GM19238 (cell line): ENCODE results near the gene FOXO1.

Experiments
- DNase-seq: peaks from one replicate; pipeline ENCODE4 v3.0.0; 2011; ENCODE audit warnings: low spot score; ENCODE audit not compliant: insufficient read length

Gene FOXO1

DNA sequence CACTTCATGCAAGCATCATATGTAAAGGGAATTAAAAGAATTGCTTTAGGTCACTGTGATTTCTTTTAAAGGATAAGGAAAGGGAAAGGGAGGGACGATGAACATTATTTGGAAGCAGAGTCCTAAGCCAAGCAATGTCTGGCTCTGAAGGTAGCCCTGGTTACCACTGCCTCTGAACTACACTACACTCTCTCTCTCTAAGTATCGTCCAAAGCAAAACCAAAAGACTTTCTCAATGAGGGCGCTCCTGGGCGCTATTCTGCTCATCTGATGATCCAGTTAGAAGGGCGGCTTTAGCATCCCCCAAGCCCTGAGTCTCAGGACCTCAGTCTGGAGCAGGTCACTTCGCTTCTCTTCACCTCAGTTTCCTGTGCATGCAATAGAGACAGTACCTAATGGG lies 26.2 kb downstream of the FOXO1 start:
- no peak for DNase-seq

DNA sequence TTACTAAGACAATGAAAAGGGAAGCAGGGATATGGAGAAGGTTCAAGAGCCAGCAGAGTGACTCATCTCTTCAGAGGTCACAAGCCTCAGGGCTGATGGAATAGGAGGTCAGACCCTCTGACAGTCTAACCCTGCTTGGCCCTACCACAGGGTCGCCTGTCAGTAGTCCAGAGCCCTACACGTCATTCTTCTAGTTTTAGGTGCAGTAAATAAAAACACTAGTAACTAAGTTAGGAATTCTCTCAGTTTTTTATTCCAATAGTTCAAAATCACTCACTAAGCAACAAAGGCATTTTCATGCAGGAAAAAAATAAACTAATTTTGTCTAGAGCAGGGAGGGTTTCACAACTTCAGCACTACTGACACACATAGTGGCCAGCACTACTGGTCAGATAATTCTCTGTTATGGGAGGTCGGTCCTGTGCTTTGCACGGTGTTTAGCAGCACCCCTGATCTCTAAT lies 27.2 kb downstream of the FOXO1 start:
- no peak for DNase-seq

DNA sequence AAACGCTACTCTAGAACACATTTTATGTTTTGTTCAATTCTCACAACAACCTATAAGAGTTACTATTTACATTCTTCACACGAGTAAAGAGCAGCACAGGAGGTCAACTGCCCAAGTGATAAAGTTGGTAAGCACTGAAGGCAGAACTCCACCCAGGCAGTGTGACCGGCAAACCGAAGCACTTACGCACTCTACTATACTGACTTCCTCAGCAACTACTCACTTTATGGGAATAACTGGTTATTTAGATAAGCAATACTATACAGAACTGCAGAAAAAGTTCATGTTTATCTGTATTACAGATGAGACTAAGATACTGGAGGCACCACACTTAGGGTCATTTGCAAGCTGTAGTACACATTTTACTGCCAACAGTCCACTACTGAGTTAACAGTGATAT lies 28.8 kb downstream of the FOXO1 start:
- no peak for DNase-seq

DNA sequence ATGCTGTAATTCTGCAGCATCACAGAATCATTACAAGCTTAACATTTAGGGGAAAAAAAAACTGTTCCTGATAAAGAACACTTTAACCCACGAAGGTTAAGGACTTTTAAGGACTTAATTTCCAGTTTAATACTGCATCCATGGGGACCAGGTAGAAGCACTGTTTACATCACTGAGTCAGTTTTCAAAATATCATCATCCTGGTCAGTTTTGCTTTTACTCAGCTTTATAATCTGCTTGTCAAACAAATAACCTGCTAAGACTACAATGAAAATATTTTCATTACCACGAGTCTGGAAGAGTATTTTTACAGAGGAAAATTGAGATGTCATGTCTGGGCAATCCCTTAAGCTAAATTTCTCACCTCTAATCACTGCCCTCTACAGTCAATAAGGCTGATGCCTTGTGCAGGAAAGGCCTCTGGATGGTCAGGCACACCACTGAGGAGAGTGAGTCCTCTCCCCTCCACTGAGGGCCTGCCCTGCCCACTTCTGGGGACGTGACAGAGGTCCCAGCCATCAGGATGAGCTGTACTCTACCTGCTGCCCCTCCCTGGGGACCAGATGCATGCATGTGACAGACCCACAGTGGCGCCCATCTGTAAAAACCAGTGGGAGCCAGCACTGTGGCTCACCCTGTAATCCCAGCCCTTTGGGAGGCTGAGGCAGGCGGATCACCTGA lies 31.0 kb downstream of the FOXO1 start:
- DNase-seq = no peak

DNA sequence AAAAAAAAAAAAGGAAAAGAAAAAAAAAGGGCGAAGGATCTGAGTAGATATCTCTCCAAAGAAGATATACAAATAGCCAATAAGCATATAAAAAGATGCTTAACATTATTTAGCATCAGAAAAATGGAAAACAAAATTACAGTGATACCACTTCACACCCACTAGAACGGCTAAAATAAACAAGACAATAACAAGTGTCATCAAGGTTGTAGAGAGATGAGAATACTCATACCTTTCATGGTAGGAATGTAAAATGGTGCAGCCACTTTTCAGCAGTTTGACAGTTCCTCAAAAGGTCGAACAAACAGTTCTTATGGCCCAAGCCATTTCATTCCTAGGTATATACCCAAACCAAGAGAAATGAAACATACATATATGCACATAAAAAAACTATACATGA lies 33.5 kb downstream of the FOXO1 start:
- DNase-seq = no peak

DNA sequence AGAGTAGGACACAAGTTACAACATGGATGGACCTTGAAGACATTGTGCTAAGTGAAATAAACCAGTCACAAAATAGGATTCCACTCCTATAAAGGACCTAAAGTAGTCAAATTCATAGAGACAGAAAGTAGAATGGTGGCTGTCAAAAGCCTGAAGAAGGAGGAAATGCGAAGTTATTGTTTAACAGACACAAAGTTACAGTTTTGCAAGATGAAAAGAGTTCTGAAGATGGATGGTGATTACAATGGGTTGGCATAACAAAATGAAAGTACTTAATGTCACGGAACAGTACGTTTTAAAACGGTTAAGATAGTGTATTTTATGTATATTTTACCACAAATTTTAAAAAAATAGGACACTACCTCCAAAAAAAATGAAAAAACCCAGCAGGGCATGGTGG lies 34.8 kb downstream of the FOXO1 start:
- no peak for DNase-seq

DNA sequence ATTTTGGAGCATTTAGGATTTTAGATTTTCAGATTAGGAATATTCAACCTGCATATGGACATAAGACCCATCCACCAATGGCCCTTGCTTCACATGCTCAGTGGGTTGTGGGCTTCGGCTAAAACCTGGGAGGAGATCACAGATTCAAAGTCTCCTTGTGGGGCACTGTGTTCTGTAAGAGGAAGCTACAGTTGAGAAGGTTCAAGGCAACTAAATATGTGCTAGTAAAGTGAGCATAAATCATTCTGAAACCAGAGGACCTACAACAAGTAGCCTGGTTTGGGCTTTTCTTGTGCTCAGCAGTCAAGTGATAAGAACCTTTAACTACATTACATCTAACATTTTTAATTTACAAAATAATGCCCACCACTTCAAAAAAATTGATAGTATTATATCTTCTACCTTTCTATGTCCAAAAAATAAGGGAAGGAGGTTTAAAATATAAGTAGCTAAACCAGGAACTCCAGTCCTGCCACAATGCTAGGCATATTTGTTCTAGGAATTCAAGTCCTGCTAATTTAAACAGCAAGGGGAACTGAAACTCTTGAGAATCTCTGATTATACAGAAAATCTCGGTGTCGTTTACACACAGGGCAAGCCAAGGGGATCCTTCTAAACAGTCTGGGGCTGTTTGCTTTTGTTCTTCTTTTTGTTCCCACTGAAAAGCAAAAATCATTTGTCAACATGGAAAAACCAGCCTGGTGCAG lies 36.6 kb downstream of the FOXO1 start:
- no peak for DNase-seq

DNA sequence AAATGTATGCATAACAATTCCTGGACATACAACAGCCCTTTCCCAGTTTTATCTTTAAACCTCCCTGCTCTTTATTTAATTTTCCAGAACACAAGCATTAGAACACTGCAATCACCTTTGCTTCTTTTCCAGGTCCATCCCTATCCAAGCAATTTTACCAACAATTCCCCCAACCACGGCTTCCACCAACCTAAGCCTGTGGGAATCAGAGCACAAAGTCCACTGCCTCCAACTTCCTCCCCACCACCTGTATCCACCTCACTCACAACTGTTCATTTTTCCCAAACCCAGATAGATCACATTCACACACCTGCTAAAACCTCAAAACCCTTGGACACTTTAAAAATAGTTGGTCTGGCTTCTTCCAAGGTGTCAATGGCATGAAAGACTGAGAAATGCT lies 39.5 kb downstream of the FOXO1 start:
- DNase-seq = no peak

DNA sequence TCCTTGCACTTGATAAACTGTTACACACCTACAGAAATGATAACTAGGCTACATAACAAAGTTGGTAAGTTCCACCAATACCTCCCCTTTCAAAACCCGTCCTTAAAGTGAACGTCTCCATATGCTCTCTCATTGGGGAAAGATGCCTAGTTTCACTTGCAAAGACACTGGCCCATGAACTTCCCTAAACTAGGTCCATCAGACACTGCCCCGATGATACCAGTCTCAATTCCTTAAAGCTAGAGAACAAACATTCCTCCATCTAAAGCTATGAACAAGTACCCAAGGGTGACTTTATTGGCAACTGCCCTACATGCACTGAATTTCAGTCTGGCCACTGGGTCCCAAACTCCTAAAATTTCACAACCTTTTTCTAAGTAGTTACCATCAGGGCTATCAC lies 39.9 kb downstream of the FOXO1 start:
- DNase-seq = no peak

DNA sequence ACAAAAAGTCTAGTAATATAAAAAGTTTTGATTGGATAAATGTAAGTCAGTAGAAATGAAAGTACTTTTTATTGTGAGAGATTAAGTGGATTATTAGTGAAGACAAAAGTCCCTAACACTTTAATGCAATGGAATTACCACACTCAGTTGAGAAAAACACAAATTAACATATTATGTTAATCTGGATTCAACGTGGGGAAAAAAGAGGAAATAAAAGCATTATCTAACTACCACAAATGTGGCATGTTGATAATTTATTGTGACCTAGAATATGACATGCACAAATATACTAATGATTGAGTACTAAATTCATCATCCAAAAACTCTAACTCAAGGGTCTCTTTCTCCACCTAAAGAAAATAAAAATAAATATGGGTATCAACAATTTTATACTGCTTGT lies 41.5 kb downstream of the FOXO1 start:
- no peak for DNase-seq

DNA sequence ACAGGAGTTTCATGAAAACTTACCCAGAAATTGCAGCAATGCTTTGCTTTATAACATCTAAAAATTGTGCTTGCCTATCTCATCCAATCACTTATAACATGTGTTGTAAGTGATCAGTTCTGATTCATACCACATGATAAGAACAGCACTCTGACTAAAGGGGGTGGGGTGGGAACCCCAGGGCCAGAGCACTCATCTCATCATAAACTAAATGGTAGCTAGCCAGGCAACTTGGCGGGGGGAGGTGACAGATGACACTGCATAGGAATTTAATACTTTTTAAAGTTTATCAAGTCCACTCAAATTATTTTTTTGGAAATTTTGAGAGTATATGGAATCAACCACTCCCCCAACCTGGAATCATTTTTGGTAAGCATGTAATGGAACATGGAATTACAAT lies 42.1 kb downstream of the FOXO1 start:
- DNase-seq = no peak

DNA sequence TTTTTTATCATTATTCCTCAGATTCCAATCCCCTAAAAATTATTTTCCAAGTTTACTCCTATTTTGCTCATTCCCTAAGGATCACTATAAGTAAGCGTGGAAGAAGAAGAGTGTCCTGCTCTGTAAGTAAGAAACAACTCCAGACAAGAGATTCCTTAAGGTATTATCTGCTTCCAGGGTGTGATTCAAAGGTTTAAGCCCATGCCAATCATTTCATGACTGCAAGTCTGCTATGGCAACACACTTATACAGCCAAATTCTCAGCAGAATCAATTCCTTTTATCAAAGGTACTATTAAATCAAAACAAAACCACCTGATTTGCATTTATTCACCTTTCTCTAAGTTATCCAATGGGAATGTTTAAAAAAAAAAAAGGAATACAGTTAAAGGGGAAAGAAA lies 43.7 kb downstream of the FOXO1 start:
- no peak for DNase-seq

DNA sequence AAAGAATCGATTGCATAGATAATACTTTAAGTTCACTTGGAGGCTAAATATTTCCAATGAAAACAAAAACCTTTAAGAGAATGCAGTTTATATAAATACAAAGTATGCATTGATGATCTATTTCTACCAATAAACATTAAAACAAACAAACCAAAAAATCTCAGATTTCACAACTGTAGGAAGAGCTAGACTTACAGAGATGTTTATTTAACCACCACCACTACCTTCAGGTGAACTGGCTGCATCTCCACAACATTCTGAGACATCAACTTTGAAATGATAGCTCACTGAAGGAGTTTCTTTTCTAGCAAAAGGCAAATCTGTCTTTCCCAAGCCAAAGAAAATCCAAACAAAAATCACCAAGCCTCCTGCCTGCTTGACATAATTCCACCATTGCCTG lies 44.2 kb downstream of the FOXO1 start:
- DNase-seq = no peak

DNA sequence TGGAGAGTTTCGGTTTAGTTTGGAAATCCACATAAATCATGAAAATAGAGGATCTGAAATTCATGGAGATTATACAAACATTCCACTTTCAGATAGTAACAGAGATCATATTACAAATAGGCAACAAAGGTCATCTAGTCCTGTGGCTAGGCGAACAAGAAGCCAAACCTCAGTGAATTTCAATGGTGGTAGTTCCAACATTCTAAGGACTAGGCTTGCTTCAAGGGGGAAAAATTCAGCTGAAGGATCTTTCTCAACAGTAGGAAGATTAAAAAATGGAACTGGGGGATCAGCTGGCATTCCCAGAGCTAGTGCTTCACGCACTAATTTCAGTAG lies 47.0 kb downstream of the FOXO1 start:
- DNase-seq = no peak

DNA sequence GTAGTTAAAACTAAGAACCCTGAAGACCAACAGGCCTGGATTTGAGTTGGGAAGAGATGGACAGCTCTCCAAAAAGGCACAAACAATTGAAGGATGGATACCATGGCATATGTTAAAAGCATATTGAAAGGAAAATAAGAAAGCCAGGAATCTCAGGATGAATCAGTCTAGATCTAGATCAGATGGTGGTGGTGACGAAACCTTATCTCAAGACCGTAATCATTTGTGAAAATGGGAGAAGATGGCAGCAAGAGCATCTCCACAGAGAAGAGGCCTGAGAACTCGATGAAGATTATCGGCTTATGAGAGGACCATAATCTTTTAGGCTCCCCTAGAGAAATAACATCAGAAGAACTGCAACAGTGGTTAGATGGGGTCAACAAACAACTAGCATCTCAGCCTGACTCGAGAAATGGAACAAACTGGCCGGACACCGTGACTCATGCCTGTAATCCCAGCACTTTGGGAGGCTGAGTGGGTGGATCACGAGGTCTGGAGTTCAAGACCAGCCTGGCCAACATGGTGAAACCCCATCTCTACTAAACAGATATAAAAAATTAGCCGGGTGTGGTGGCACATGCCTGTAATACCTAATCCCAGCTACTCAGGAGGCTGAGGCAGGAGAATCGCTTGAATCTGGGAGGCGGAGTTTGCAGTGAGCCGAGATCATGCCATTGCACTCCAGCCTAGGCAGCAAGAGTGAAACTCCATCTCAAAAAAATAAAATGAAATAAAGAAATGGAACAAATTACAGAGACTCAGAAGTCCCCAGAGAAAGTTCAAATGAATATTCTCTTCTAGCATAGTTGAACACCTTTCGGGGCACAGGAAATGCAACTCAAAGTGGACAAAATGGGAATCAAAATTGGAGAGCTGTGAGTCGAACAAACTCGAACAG lies 47.6 kb downstream of the FOXO1 start:
- no peak for DNase-seq

DNA sequence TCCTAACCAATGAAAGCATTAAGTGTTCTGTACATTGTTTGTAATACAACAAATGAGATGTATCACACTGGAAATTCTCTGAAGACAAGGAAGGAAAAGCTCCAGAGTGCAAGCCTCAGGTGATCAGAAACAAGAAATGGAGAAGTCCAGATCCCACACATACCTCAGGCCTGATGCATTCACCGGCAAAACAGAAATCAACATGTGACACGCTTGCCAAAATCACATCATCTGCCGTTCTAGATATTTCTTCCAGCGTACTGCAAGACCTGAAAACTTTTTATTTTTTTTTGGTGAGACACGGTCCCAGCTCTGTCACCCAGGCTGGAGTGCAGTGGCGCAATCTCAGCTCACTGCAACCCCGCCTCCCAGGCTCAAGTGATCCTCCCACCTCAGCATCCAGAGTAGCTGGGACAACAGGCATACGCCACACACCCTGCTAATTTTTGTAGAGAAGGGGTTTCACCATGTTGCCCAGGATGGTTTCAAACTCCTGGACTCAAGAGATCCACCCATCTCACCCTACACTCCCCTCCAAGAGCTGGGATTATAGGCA lies 48.6 kb downstream of the FOXO1 start:
- no peak for DNase-seq

DNA sequence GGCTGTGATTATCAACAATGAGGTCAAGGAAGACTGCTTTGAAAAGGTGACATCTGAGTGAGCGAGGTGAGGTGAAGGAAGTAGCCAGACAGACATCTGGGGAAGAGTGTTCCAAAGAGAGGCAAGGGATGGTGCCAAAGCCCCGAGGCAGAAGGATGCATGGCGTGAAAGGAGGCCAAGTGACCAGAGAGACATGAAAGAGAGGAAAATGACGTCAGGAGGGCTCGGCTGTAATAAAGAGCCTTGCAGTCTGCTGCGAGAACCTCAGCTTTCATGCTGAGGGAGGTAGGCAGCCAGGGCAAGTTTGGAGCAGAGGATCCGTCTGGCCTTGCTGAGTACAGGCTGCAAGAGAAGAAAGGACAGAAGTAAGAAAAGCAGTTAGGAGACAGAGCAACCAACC lies 50.8 kb downstream of the FOXO1 start:
- no peak for DNase-seq

DNA sequence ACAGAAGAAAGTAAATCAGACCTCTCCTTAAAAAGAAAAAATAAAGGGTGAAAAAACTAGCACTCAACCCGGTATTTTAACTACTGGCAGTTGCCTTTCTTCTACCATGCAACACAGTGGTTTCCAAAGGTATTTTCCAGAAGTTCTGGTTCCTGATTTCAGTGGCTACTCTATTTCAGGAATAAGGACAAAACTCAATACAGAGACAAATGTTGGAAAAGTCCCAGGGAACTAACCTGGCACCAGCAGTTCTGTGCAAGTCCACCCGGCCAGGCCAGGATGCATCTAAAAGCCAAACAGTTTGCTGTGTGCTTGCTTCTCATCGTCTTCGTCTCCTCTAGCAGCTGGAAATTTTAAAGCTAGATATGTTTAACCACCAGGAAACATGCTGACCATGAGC lies 52.5 kb downstream of the FOXO1 start:
- DNase-seq = no peak

DNA sequence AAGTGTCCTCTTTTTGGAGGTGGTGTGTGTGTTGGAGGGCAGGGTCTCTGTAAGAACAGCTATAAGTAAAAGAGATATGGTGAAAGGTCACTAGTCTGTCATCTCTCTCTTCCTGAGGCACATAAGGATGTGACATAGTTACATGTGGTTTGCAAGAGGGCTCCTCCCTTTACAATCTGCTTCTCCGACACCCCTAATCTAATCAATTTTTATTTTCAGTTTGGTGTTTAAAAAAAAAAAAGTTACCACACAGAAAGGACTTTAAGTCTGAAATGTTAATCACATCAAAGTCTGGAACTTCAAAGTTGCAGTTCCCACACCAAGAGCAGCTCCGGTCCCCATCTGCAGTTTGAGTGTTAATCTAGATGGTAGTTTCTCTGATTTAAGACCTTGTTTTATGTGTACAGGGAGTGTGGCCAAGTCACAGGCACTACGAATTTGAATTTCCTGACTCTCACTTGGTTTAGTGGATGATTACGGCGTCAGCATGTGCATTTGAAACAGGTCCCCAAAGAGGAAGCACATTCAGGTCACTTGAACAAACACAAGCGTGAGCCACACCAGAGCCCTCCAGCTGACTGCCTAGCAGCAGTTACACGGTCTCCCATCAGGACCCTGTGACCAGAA lies 53.1 kb downstream of the FOXO1 start:
- DNase-seq = peak; percentile 35

DNA sequence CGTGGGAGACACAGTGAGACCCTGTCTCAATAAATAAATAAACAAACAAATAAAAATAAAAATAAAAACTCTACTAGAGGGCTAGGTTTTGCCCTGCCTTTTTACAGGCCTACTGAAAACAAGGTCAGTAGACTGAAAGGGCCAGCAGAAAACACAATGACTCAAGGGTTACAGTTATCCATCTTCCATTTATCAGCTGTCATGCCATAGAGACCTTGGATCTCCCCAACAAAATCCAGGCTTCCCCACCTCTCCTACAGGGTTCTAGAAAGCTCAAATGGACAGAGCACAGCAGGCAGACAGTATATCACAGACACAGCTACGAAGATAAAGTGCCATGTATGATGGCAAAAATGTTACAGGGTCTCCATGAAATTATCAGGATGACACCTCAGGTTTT lies 54.4 kb downstream of the FOXO1 start:
- DNase-seq = no peak

DNA sequence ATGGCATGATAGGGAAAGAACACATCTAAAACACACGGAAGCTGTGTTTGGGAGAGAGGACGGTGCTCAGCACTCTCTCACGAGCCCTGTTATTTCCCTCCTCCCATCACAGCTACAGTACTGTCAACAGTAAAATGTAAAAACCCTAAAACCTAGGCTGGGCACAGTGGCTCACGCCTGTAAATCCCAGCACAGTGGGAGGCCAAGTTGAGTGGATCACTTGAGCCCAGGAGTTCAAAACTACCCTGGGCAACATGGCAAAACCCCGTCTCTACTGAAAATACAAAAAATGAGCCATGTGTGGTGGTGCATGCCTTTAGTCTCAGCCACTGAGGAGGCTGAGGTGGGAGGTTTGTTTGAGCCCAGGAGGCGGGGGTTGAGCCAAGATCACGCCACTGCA lies 54.8 kb downstream of the FOXO1 start:
- DNase-seq = no peak

DNA sequence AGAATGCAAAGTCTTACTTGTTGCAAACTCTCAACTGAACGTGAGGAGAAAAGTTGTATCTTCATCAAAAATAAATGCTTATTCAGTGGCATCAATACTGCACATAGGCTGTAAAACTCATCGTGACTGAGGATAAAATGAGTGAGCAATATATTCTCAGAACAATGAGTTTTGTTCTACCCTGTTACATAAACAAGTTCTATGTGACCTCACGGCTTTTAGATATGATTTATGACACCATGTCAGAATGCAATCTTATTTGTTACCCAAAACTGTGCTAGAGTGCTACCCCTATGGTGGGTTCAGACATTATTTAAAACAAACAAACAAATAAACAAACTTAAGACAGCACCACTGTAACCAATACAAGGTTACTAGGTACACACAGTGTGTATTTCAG lies 55.4 kb downstream of the FOXO1 start:
- no peak for DNase-seq
